Glutamatergic neuron (in vitro differentiated cells): ENCODE measurements around the gene SERPINH1. TPM values are rescaled to one million over a fixed set of nuclear protein-coding genes. Genes with fewer than 3 reads are reported as not detected.

Source experiments
- DNase-seq: peaks from one replicate; pipeline ENCODE4 v3.0.0; 2022
- H3K27ac Mint-ChIP-seq: one replicate; pipeline ENCODE4 v1.8.0; 2020; ENCODE audit warnings: mild to moderate bottlenecking, mixed read lengths, inconsistent platforms; ENCODE audit not compliant: unreplicated experiment
- H3K27me3 Mint-ChIP-seq: one replicate; pipeline ENCODE4 v1.8.0; 2020; ENCODE audit warnings: mild to moderate bottlenecking, moderate library complexity, mixed read lengths, inconsistent platforms; ENCODE audit not compliant: unreplicated experiment
- H3K36me3 Mint-ChIP-seq: one replicate; pipeline ENCODE4 v1.8.0; 2020; ENCODE audit warnings: mild to moderate bottlenecking, mixed read lengths, inconsistent platforms; ENCODE audit not compliant: unreplicated experiment
- H3K4me1 Mint-ChIP-seq: one replicate; pipeline ENCODE4 v1.8.0; 2020; ENCODE audit warnings: mild to moderate bottlenecking, low read depth, mixed read lengths, inconsistent platforms; ENCODE audit not compliant: unreplicated experiment
- H3K4me3 Mint-ChIP-seq: one replicate; pipeline ENCODE4 v1.8.0; 2020; ENCODE audit warnings: mild to moderate bottlenecking, mixed read lengths, inconsistent platforms; ENCODE audit not compliant: unreplicated experiment
- H3K9me3 Mint-ChIP-seq: one replicate; pipeline ENCODE4 v1.8.0; 2020; ENCODE audit warnings: mild to moderate bottlenecking, moderate library complexity, mixed read lengths, inconsistent platforms; ENCODE audit not compliant: unreplicated experiment
- total RNA-seq: library from RNA; stranded (reverse); fragmentation: NEBNext Ultra II Directional; extraction: Animal tissue kit (Norgen Biotek cat#: 25700); gene quantifications from one replicate; pipeline ENCODE4 v1.2.1, GENCODE V29; 2021; ENCODE audit not compliant: unreplicated experiment
- TF ChIP-seq, protein P1 (sequence below): fragments of 200-600 bp; sonication (generic); IDR thresholded peaks from one replicate; pipeline ENCODE4 v1.5.0; 2021; ENCODE audit not compliant: partially characterized antibody, unreplicated experiment

Gene SERPINH1
- total RNA-seq, 1 donor from 2014 or later: 35.0 TPM

- Mint-ChIP-seq H3K27me3 (peaks cover 10% of the 10 kb centered on the region), H3K4me1 (peaks cover 16% of the 10 kb centered on the region), H3K4me3 (no peak overlapping the region), H3K9me3 (peaks cover 7% of the 10 kb centered on the region), H3K27ac (no peak overlapping the region), H3K36me3 (no peaks in the 10 kb centered on the region)
- TF ChIP-seq, protein P1, sequence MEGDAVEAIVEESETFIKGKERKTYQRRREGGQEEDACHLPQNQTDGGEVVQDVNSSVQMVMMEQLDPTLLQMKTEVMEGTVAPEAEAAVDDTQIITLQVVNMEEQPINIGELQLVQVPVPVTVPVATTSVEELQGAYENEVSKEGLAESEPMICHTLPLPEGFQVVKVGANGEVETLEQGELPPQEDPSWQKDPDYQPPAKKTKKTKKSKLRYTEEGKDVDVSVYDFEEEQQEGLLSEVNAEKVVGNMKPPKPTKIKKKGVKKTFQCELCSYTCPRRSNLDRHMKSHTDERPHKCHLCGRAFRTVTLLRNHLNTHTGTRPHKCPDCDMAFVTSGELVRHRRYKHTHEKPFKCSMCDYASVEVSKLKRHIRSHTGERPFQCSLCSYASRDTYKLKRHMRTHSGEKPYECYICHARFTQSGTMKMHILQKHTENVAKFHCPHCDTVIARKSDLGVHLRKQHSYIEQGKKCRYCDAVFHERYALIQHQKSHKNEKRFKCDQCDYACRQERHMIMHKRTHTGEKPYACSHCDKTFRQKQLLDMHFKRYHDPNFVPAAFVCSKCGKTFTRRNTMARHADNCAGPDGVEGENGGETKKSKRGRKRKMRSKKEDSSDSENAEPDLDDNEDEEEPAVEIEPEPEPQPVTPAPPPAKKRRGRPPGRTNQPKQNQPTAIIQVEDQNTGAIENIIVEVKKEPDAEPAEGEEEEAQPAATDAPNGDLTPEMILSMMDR: no peak
- DNase-seq: no peak
These were observed 3.3 kb downstream of the SERPINH1 start for GRCh38 chr11:75565221-75565814.

DNA sequence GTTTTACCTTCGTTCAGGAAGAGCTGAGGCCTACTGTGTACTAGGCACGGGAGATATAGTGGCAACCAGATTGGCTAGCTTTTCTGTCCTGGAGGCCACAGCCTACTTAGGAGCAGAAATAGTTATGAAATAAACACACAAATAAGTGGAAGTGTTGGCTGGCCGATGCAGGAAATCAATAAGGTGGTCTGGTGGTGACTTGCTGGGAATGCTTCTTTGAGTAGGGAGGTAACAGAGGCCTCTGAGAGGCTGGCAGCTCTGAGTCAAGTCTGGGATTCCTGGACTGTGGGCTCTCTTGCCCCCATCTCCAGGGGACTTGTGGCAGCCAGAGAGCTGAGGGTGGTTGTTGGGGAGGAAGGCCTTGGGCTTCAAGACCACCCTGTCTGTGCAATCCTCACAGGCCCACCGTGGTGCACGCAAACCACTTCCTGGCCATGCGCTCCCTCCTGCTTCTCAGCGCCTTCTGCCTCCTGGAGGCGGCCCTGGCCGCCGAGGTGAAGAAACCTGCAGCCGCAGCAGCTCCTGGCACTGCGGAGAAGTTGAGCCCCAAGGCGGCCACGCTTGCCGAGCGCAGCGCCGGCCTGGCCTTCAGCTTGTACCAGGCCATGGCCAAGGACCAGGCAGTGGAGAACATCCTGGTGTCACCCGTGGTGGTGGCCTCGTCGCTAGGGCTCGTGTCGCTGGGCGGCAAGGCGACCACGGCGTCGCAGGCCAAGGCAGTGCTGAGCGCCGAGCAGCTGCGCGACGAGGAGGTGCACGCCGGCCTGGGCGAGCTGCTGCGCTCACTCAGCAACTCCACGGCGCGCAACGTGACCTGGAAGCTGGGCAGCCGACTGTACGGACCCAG lies 4.1 kb downstream of the SERPINH1 start:
- Mint-ChIP-seq H3K4me3 (no peak overlapping the region), H3K9me3 (peaks cover 7% of the 10 kb centered on the region), H3K27ac (no peak overlapping the region), H3K4me1 (peaks cover 16% of the 10 kb centered on the region), H3K27me3 (peaks cover 10% of the 10 kb centered on the region), H3K36me3 (no peaks in the 10 kb centered on the region)
- TF ChIP-seq, protein P1: no peak
- DNase-seq: no peak

DNA sequence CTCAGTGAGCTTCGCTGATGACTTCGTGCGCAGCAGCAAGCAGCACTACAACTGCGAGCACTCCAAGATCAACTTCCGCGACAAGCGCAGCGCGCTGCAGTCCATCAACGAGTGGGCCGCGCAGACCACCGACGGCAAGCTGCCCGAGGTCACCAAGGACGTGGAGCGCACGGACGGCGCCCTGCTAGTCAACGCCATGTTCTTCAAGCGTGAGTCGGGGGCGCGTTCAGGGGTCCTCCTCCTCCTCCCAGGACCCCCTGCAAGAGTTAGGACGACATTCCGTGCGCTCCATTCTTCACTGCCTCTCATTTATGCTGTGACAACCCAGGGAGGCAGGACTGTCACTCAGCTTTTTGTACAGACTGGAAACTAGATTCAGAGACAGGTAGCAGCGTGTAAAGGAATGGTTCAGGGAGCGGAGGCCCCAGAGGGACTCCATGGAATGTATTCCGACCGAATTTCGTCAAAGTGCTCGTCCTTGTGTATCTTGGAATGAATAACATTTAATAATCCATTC lies 4.8 kb downstream of the SERPINH1 start:
- Mint-ChIP-seq H3K4me1 (peaks cover 16% of the 10 kb centered on the region), H3K4me3 (no peak overlapping the region), H3K27ac (no peak overlapping the region), H3K27me3 (peaks cover 10% of the 10 kb centered on the region), H3K36me3 (no peaks in the 10 kb centered on the region), H3K9me3 (peaks cover 7% of the 10 kb centered on the region)
- TF ChIP-seq, protein P1: no peak
- DNase-seq: no peak

- Mint-ChIP-seq H3K9me3 (peaks cover 2% of the 10 kb centered on the region), H3K27me3 (peaks cover 9% of the 10 kb centered on the region), H3K4me3 (no peak overlapping the region), H3K36me3 (no peaks in the 10 kb centered on the region), H3K4me1 (peaks cover 10% of the 10 kb centered on the region), H3K27ac (no peak overlapping the region)
- DNase-seq: no peak
- TF ChIP-seq, protein P1: no peak
These were observed 5.9 kb downstream of the SERPINH1 start for GRCh38 chr11:75567971-75568370.
